Measurements from ENCODE around the gene LIPI. TPM values are rescaled to one million over a fixed set of nuclear protein-coding genes. Genes with fewer than 3 reads are reported as not detected.

The LIPI gene
- polyA plus RNA-seq, 1 donor (not counting 4 experiments of a cell fraction or from before 2014, with no cell fraction given): not detected

- FAIRE-seq (no peak), DNase-seq (ENCODE audit: low read depth, low spot score) (no peak)
- H4K20me1 ChIP-seq (ENCODE audit: control insufficient read depth, extremely low read depth, insufficient read depth, low read length): no peaks in the 10 kb centered on the region
- no peaks in the 10 kb centered on the region for H3K9me1 ChIP-seq (ENCODE audit: control insufficient read depth, extremely low read depth, insufficient read depth, low read length)
- no peaks in the 10 kb centered on the region for H3K79me2 ChIP-seq (ENCODE audit: control insufficient read depth, insufficient read depth, low read length)
- no peaks in the 10 kb centered on the region for H3K4me1 ChIP-seq (ENCODE audit: control insufficient read depth, extremely low read depth, insufficient read depth, low read length)
- TF ChIP-seq EZH2 (IDR thresholded peaks at IDR 0.05; ENCODE audit: low read length) (no peak), CTCF (optimal IDR thresholded peaks at IDR 0.05 in 1 of 3, IDR thresholded peaks at IDR 0.05 in 1 of 3, conservative IDR thresholded peaks at IDR 0.05 in 1 of 3; ENCODE audit: extremely low read depth in 1 of 3, insufficient read depth in 2 of 3, low read length in 3 of 3) (no peak)
- no peaks in the 10 kb centered on the region for H3K36me3 ChIP-seq (ENCODE audit: control insufficient read depth in 2 of 2, extremely low read depth in 1 of 2, insufficient read depth in 2 of 2, low read length in 2 of 2)
- H3K27ac ChIP-seq (ENCODE audit: control insufficient read depth, insufficient read depth, low read length): no peak overlapping the region
- H2AFZ ChIP-seq (ENCODE audit: control insufficient read depth, low read length): no peak overlapping the region
- dilution Hi-C loops (cut with MboI; ENCODE audit: extremely low pct_ligation_motif_present, low sequenced_read_pairs): no loop called here
- no peak overlapping the region for H3K4me2 ChIP-seq (ENCODE audit: control insufficient read depth, extremely low read depth, insufficient read depth, low read depth, low read length)
- H3K27me3 ChIP-seq (ENCODE audit: control insufficient read depth, extremely low read depth, insufficient read depth, low read length): no peaks in the 10 kb centered on the region
- no peak overlapping the region for H3K9ac ChIP-seq (ENCODE audit: control insufficient read depth, extremely low read depth, insufficient read depth, low read length)
- no peak overlapping the region for H3K4me3 ChIP-seq (ENCODE audit: control insufficient read depth in 2 of 3, extremely low read depth in 1 of 3, insufficient read depth in 2 of 3, low read depth in 1 of 3, low read length in 3 of 3)
- H3K9me3 ChIP-seq (ENCODE audit: control insufficient read depth, low read depth, low read length): no peaks in the 10 kb centered on the region
Observed at GRCh38 chr21:14124266-14124665, 86.5 kb downstream of the LIPI start.

- Histone ChIP-seq H3K27ac (ENCODE audit: control insufficient read depth, insufficient read depth, low read length) (no peak overlapping the region), H3K9ac (ENCODE audit: control insufficient read depth, extremely low read depth, insufficient read depth, low read length) (no peak overlapping the region), H3K79me2 (ENCODE audit: control insufficient read depth, insufficient read depth, low read length) (no peaks in the 10 kb centered on the region), H4K20me1 (ENCODE audit: control insufficient read depth, extremely low read depth, insufficient read depth, low read length) (no peaks in the 10 kb centered on the region), H3K9me3 (ENCODE audit: control insufficient read depth, low read depth, low read length) (no peaks in the 10 kb centered on the region), H3K4me3 (ENCODE audit: control insufficient read depth in 2 of 3, extremely low read depth in 1 of 3, insufficient read depth in 2 of 3, low read depth in 1 of 3, low read length in 3 of 3) (no peak overlapping the region), H2AFZ (ENCODE audit: control insufficient read depth, low read length) (no peak overlapping the region), H3K4me2 (ENCODE audit: control insufficient read depth, extremely low read depth, insufficient read depth, low read depth, low read length) (no peak overlapping the region), H3K9me1 (ENCODE audit: control insufficient read depth, extremely low read depth, insufficient read depth, low read length) (no peaks in the 10 kb centered on the region), H3K27me3 (ENCODE audit: control insufficient read depth, extremely low read depth, insufficient read depth, low read length) (no peaks in the 10 kb centered on the region), H3K4me1 (ENCODE audit: control insufficient read depth, extremely low read depth, insufficient read depth, low read length) (no peaks in the 10 kb centered on the region), H3K36me3 (ENCODE audit: control insufficient read depth in 2 of 2, extremely low read depth in 1 of 2, insufficient read depth in 2 of 2, low read length in 2 of 2) (no peaks in the 10 kb centered on the region)
- dilution Hi-C loops (cut with MboI; ENCODE audit: extremely low pct_ligation_motif_present, low sequenced_read_pairs): no loop called here
- no peak for FAIRE-seq
- DNase-seq (ENCODE audit: low read depth, low spot score): no peak
- TF ChIP-seq CTCF (optimal IDR thresholded peaks at IDR 0.05 in 1 of 3, IDR thresholded peaks at IDR 0.05 in 1 of 3, conservative IDR thresholded peaks at IDR 0.05 in 1 of 3; ENCODE audit: extremely low read depth in 1 of 3, insufficient read depth in 2 of 3, low read length in 3 of 3): no peak
- no peak for TF ChIP-seq EZH2 (IDR thresholded peaks at IDR 0.05; ENCODE audit: low read length)
Observed at GRCh38 chr21:14121719-14122118, 89.0 kb downstream of the LIPI start.
